ENCODE data around the gene CARD11. TPM values are rescaled to one million over a fixed set of nuclear protein-coding genes. Genes with fewer than 3 reads are reported as not detected.

Gene CARD11
- total and polyA plus RNA-seq, 2 donors (not counting 1 experiment from before 2014, with no cell fraction given): 129 to 135 TPM

DNA sequence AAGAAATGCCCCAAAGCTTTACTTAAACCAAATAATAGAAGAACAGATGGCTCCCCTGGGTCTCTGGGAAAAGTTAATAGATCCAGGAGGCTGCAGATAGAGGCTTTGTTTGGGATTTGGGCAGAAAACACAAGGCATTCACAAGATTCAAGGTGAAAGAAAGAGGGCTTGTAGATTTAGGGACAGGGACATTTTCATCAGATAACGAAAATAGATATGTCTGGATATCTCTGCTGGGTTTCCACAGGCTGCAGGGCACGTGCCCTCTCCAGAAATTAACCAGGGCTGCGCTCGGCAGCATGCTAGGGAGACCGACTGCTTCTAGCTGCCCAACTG lies 14.9 kb downstream of the CARD11 start:
- peaks cover 54% of the 10 kb centered on the region for H3K4me1 Mint-ChIP-seq
- Histone ChIP-seq H2AFZ (ENCODE audit: insufficient read depth, low read depth, low read length, poor library complexity, severe bottlenecking) (no peak overlapping the region), H4K20me1 (ENCODE audit: control insufficient read depth, insufficient read depth, low read length, poor library complexity, severe bottlenecking) (peaks cover 88% of the 10 kb centered on the region), H3K36me3 (replicated peaks in 1 of 2; ENCODE audit: control extremely low read depth in 1 of 2, control insufficient read depth in 1 of 2, extremely low read depth in 1 of 2, insufficient read depth in 2 of 2, low read length in 1 of 2) (peaks cover 6 to 61% of the 10 kb centered on the region in 2 experiments), H3K27me3 (replicated peaks in 1 of 4; ENCODE audit: control extremely low read depth in 1 of 4, control insufficient read depth in 3 of 4, insufficient read depth in 4 of 4, low read length in 3 of 4) (no peaks in the 10 kb centered on the region), H3K4me1 (ENCODE audit: control insufficient read depth in 2 of 2, insufficient read depth in 2 of 2, low read length in 2 of 2) (peaks cover 3 to 17% of the 10 kb centered on the region in 2 donors), H3K9ac (ENCODE audit: low read length) (no peak overlapping the region), H3K4me2 (replicated peaks; ENCODE audit: low read depth, low read length, poor library complexity, severe bottlenecking) (no peak overlapping the region), H3K9me3 (ENCODE audit: control extremely low read depth in 1 of 3, control insufficient read depth in 2 of 3, insufficient read depth in 1 of 3, low read length in 2 of 3) (peaks cover 0 to 30% (median 9%) of the 10 kb centered on the region in 3 donors), H3K4me3 (ENCODE audit: control extremely low read depth in 1 of 5, extremely low read depth in 1 of 5, insufficient read depth in 1 of 5, low read depth in 2 of 5, low read length in 4 of 5) (no peak overlapping the region), H3K27ac (ENCODE audit: low read length in 2 of 2) (peak overlapping the region in 1 of 2 donors; percentile 55), H3K79me2 (ENCODE audit: control insufficient read depth, insufficient read depth, low read length) (peaks cover 100% of the 10 kb centered on the region)
- no peak overlapping the region for H3K27ac Mint-ChIP-seq
- ChIA-PET POLR2A (interaction anchor here (1.2 kb wide), 1 partner anchor 114 kb away, joined by 3 read pairs; no protein-coding TSS in a partner anchor), CTCF (interaction anchor here (0.5 to 1.3 kb wide), 2 partner anchors 13 to 172 kb away, joined by 3 to 5 read pairs; no protein-coding TSS in a partner anchor)
- ATAC-seq (ENCODE audit: low read depth) (no peak), DNase-seq (no peak)
- no peak overlapping the region for H3K4me3 Mint-ChIP-seq
- no peak for TF ChIP-seq EZH2 (IDR thresholded peaks at IDR 0.05; ENCODE audit: borderline replicate concordance, insufficient read depth, low read depth, low read length, poor library complexity, severe bottlenecking)
- TF ChIP-seq, protein P1, sequence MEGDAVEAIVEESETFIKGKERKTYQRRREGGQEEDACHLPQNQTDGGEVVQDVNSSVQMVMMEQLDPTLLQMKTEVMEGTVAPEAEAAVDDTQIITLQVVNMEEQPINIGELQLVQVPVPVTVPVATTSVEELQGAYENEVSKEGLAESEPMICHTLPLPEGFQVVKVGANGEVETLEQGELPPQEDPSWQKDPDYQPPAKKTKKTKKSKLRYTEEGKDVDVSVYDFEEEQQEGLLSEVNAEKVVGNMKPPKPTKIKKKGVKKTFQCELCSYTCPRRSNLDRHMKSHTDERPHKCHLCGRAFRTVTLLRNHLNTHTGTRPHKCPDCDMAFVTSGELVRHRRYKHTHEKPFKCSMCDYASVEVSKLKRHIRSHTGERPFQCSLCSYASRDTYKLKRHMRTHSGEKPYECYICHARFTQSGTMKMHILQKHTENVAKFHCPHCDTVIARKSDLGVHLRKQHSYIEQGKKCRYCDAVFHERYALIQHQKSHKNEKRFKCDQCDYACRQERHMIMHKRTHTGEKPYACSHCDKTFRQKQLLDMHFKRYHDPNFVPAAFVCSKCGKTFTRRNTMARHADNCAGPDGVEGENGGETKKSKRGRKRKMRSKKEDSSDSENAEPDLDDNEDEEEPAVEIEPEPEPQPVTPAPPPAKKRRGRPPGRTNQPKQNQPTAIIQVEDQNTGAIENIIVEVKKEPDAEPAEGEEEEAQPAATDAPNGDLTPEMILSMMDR (IDR thresholded peaks at IDR 0.05): no peak
- no peaks in the 10 kb centered on the region for H3K27me3 Mint-ChIP-seq
- intact Hi-C loops (cut with micrococcal nuclease): no loop called here
- WGBS (ENCODE audit: insufficient coverage): 86% methylated on average over 1 of the region's 5 CpGs
- peaks cover 5% of the 10 kb centered on the region for H3K9me3 Mint-ChIP-seq (ENCODE audit: insufficient read depth)

DNA sequence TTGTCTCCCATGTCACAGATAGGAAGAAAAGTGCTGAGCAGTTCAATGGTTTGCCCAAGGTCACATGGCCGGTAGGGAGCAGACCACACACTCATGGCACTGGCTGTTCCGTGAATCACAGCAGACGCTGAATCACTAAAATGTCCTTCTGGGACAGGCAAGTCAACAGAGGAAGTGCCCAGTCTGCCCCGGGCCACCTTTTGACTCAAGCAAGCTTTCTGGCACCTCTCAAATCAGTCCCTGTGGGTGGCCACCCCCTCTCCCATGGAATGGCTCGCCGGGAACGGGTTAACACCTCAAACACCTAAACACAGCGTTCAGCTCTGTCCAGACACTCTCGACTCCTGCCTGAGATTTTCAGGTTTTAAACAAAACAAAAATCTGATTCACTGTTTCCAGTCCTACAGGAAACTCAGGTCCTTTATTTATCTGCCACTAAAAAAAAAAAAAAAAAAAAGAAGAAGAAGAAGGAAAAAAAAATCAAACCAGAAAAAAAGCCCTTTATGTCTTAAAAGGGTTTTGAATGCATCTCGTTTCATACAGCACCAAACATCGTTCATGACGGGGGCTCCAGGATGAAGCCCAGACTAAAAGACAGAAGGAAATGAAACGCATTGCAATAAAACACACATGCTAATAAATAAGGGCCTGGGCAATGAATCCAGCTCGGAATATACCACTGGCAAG lies 15.5 kb downstream of the CARD11 start:
- H3K27ac ChIP-seq (ENCODE audit: low read length in 2 of 2): peak overlapping the region in 1 of 2 donors; percentile 55

More for the DNA sequence above, 15.5 kb downstream of the CARD11 start:
- no peak for DNase-seq
- WGBS (ENCODE audit: insufficient coverage): 59% methylated on average over 6 of the region's 14 CpGs
- intact Hi-C loops (cut with micrococcal nuclease): no loop called here
- H3K4me1 ChIP-seq (ENCODE audit: control insufficient read depth in 2 of 2, insufficient read depth in 2 of 2, low read length in 2 of 2): peaks cover 3 to 17% of the 10 kb centered on the region in 2 donors
- H3K9ac ChIP-seq (ENCODE audit: low read length): no peak overlapping the region
- Mint-ChIP-seq H3K4me1 (peaks cover 50% of the 10 kb centered on the region), H3K4me3 (peak overlapping the region; percentile 37), H3K27me3 (no peaks in the 10 kb centered on the region), H3K9me3 (ENCODE audit: insufficient read depth) (peaks cover 5% of the 10 kb centered on the region), H3K27ac (peak overlapping the region; percentile 56)
- ChIA-PET POLR2A (interaction anchor here (1.2 kb wide), 1 partner anchor 114 kb away, joined by 3 read pairs; no protein-coding TSS in a partner anchor), CTCF (interaction anchor here (0.5 to 1.3 kb wide), 2 partner anchors 13 to 172 kb away, joined by 3 to 5 read pairs; no protein-coding TSS in a partner anchor)
- no peak overlapping the region for H2AFZ ChIP-seq (ENCODE audit: insufficient read depth, low read depth, low read length, poor library complexity, severe bottlenecking)
- no peak for ATAC-seq (ENCODE audit: low read depth)
- H4K20me1 ChIP-seq (ENCODE audit: control insufficient read depth, insufficient read depth, low read length, poor library complexity, severe bottlenecking): peaks cover 83% of the 10 kb centered on the region
- H3K9me3 ChIP-seq (ENCODE audit: control extremely low read depth in 1 of 3, control insufficient read depth in 2 of 3, insufficient read depth in 1 of 3, low read length in 2 of 3): peaks cover 0 to 30% (median 9%) of the 10 kb centered on the region in 3 donors
- H3K36me3 ChIP-seq (replicated peaks in 1 of 2; ENCODE audit: control extremely low read depth in 1 of 2, control insufficient read depth in 1 of 2, extremely low read depth in 1 of 2, insufficient read depth in 2 of 2, low read length in 1 of 2): peaks cover 6 to 57% of the 10 kb centered on the region in 2 experiments
- peaks cover 100% of the 10 kb centered on the region for H3K79me2 ChIP-seq (ENCODE audit: control insufficient read depth, insufficient read depth, low read length)
- no peaks in the 10 kb centered on the region for H3K27me3 ChIP-seq (replicated peaks in 1 of 4; ENCODE audit: control extremely low read depth in 1 of 4, control insufficient read depth in 3 of 4, insufficient read depth in 4 of 4, low read length in 3 of 4)
- H3K4me3 ChIP-seq (ENCODE audit: control extremely low read depth in 1 of 5, extremely low read depth in 1 of 5, insufficient read depth in 1 of 5, low read depth in 2 of 5, low read length in 4 of 5): no peak overlapping the region
- no peak for TF ChIP-seq EZH2 (IDR thresholded peaks at IDR 0.05; ENCODE audit: borderline replicate concordance, insufficient read depth, low read depth, low read length, poor library complexity, severe bottlenecking)
- TF ChIP-seq, protein P1 (IDR thresholded peaks at IDR 0.05): no peak
- no peak overlapping the region for H3K4me2 ChIP-seq (replicated peaks; ENCODE audit: low read depth, low read length, poor library complexity, severe bottlenecking)
